Astrocyte of the cerebellum (primary cell): ENCODE results near the gene UBE2E2.

Experiments used
- DNase-seq: peaks from one replicate; pipeline ENCODE4 v3.0.0-alpha.2; 2011; ENCODE audit warnings: low read depth
- H3K4me3 ChIP-seq: 2 replicates; pipeline ENCODE4 v1.5.1; 2011; ENCODE audit warnings: mild to moderate bottlenecking, low read depth, low read length, moderate library complexity
- CTCF ChIP-seq: IDR thresholded peaks from 2 replicates; pipeline ENCODE4 v1.5.1; 2012; ENCODE audit warnings: low read length, low read depth, moderate library complexity, mild to moderate bottlenecking; ENCODE audit errors: missing control alignments
- in situ Hi-C: cut with HindIII; loops from 2 replicates; pipeline ENCODE4 v1.10.0; 2017; ENCODE audit warnings: low sequenced_read_pairs

Gene UBE2E2

GRCh38 chr3:23539185-23539584 lies 336.1 kb downstream of the UBE2E2 start:
- no peak for TF ChIP-seq CTCF
- DNase-seq, result no peak
- in situ Hi-C loops, result no loop called here
- H3K4me3 ChIP-seq, result no peak overlapping the region

GRCh38 chr3:23540600-23540999 lies 337.5 kb downstream of the UBE2E2 start:
- no peak for TF ChIP-seq CTCF
- H3K4me3 ChIP-seq, result no peak overlapping the region
- DNase-seq, result no peak
- in situ Hi-C loops, result no loop called here

GRCh38 chr3:23542079-23542478 lies 339.0 kb downstream of the UBE2E2 start:
- TF ChIP-seq CTCF, result no peak
- in situ Hi-C loops, result no loop called here
- H3K4me3 ChIP-seq, result no peak overlapping the region
- DNase-seq, result no peak

- no peak for DNase-seq
- H3K4me3 ChIP-seq, result no peak overlapping the region
- TF ChIP-seq CTCF, result no peak
- in situ Hi-C loops, result no loop called here
Measured at GRCh38 chr3:23546181-23546580, 343.1 kb downstream of the UBE2E2 start.

GRCh38 chr3:23547905-23548650 lies 345.0 kb downstream of the UBE2E2 start:
- DNase-seq, result no peak
- in situ Hi-C loops, result no loop called here
- H3K4me3 ChIP-seq, result no peak overlapping the region
- TF ChIP-seq CTCF, result no peak

GRCh38 chr3:23548706-23549105 lies 345.6 kb downstream of the UBE2E2 start:
- in situ Hi-C loops, result no loop called here
- no peak overlapping the region for H3K4me3 ChIP-seq
- TF ChIP-seq CTCF, result no peak
- no peak for DNase-seq
